HUES6 (cell line): Measurements from ENCODE around the gene DMD.

ENCODE experiments used
- H3K27ac ChIP-seq: 2 replicates; pipeline ENCODE4 v1.7.0; 2013; ENCODE audit warnings: low read depth, mild to moderate bottlenecking, low read length, inconsistent platforms
- H3K27me3 ChIP-seq: 2 replicates; pipeline ENCODE4 v1.6.1; 2013; ENCODE audit warnings: low read length; ENCODE audit not compliant: control insufficient read depth, insufficient read depth
- H3K36me3 ChIP-seq: 2 replicates; pipeline ENCODE4 v1.6.1; 2013; ENCODE audit warnings: low read length; ENCODE audit not compliant: control insufficient read depth, insufficient read depth
- H3K4me1 ChIP-seq: 2 replicates; pipeline ENCODE4 v1.6.1; 2013; ENCODE audit warnings: low read length; ENCODE audit not compliant: control insufficient read depth, insufficient read depth
- H3K4me3 ChIP-seq: 2 replicates; pipeline ENCODE4 v1.5.1; 2013; ENCODE audit warnings: low read depth, low read length
- H3K9ac ChIP-seq: one replicate; pipeline ENCODE4 v1.6.1; 2013; ENCODE audit warnings: mild to moderate bottlenecking, low read length
- H3K9me3 ChIP-seq: 2 replicates; pipeline ENCODE4 v1.6.1; 2013; ENCODE audit warnings: low read depth, low read length; ENCODE audit not compliant: control insufficient read depth, insufficient read depth

DMD gene

DNA sequence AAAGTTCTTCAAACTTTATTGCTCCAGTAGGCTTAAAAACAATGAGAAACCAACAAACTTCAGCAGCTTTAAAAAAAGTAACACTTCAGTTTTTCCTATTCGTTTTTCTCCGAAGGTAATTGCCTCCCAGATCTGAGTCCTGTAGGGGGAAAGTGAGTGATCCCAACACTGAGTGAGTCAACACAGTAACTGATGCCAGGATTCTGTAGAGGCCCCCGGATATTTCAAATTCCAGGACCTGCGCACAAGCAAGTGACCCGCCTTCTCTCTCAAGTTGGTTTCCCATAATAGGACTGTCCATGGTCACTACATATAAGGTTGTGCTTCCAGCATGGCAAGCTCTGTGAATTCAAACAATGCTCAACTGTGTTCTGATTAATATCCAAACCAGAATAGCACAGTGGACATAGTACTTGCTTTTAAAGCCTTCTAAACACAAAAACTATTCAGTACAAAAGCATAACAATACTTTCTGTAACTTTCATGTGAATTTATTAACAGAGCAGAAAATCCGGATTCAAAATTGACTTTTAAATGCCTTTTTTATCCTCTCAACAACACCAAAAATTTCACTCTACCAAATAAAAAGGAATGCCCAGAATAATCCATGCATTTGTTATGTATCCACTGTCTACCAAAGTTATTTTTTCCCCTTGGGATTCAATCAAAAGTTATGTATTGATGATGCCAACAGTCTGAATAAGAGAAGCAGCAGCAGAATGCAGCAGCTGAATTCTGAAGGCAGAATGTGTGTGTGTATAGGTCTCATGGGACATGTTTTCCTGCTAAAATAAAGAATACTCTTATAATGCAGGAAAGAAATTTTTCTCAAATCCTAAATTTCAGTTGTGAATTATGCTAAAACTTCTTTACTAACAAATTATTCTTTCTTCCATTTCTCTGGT lies at the start of gene DMD:
DMD (minus strand) TSS at position 194 of the 905 bp plus-strand sequence. CDS start 237 bp downstream, outside the sequence.
- Histone ChIP-seq H3K4me1 (no peaks in the 10 kb centered on the region), H3K9me3 (no peaks in the 10 kb centered on the region), H3K27ac (no peak within 1 kb of the TSS), H3K27me3 (no peaks in the 10 kb centered on the region), H3K4me3 (peak within 1 kb of the TSS; percentile 24; the same call in 1 of the 2 replicates), H3K9ac (no peak within 1 kb of the TSS), H3K36me3 (no peaks in the 10 kb centered on the region)

DNA sequence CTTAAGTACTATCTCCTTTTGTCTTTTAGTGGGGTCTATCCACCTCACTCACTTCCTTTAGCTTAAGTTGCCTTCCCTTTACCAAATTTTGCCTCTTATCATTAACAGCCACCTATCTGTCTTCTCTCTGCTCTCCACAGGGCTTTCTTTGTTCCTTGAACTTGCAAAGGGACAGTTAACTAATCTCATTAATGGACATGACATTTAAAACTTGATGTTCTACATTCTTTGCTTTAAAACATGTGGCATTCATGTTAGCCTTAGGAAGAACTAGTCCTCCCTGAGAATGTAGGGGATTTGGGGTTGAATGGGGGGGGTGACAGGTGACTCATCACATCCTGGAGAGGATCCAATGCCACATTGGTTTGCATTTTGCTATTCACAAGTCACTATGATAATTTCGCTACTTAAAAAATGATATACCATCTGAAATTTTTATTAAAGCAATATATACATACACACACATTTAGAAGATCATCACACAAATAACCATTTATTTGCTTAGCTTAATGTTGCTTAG lies 41.0 kb upstream of the DMD start:
- H3K4me3 ChIP-seq, result no peak overlapping the region
- H3K27me3 ChIP-seq, result no peaks in the 10 kb centered on the region; the same call in 1 of the 2 replicates
- peaks cover 8% of the 10 kb centered on the region for H3K4me1 ChIP-seq
- no peaks in the 10 kb centered on the region for H3K36me3 ChIP-seq
- no peaks in the 10 kb centered on the region for H3K9me3 ChIP-seq
- no peak overlapping the region for H3K27ac ChIP-seq
- H3K9ac ChIP-seq, result no peak overlapping the region

DNA sequence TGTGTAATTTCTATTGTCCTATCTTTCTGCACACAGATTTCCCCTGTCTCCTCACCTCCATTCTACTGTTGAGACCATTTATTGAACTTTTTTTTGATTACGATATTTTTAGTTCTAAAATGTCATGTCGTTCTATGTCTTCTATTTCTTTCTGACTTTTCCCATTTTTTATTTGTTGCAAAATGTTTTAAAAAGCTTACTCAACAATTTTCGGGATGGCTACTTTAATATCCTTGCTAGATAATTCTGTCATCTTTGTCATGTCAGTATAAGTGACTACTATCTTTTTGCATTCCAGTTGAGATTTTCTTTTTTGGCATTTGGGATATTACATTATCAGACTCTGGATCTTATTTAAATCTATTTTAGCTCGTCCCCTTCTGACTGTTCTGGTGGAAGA lies 7.5 kb upstream of the DMD start:
- no peaks in the 10 kb centered on the region for H3K4me1 ChIP-seq
- no peak overlapping the region for H3K27ac ChIP-seq
- H3K27me3 ChIP-seq, result no peaks in the 10 kb centered on the region; the same call in 1 of the 2 replicates
- H3K9ac ChIP-seq, result no peak overlapping the region
- H3K4me3 ChIP-seq, result no peak overlapping the region
- H3K9me3 ChIP-seq, result peaks cover 3% of the 10 kb centered on the region; the same call in 1 of the 2 replicates
- H3K36me3 ChIP-seq, result no peaks in the 10 kb centered on the region

DNA sequence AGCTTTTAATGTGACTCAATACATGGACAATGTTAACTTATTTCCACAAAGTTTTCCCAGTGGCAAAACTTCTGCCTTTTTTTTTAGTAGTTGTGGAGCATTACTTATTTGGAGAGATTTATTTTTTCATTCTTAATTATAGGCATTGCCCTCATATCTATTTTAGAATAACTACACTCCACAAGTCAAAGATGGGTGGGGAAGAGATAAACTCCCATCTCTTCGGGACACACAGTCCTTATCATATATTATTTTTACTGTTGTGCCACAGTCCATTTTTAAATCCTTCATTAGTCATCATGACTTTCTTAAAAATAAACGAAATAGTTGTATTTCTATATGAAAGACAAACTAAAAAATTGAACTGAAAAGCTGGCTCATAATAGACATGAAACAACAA lies 1.2 kb downstream of the DMD start:
- Histone ChIP-seq H3K27ac (no peak overlapping the region), H3K4me1 (peaks cover 4% of the 10 kb centered on the region; the same call in 1 of the 2 replicates), H3K4me3 (peak overlapping the region; percentile 24; the same call in 1 of the 2 replicates), H3K36me3 (no peaks in the 10 kb centered on the region), H3K27me3 (no peaks in the 10 kb centered on the region), H3K9me3 (no peaks in the 10 kb centered on the region), H3K9ac (no peak overlapping the region)

DNA sequence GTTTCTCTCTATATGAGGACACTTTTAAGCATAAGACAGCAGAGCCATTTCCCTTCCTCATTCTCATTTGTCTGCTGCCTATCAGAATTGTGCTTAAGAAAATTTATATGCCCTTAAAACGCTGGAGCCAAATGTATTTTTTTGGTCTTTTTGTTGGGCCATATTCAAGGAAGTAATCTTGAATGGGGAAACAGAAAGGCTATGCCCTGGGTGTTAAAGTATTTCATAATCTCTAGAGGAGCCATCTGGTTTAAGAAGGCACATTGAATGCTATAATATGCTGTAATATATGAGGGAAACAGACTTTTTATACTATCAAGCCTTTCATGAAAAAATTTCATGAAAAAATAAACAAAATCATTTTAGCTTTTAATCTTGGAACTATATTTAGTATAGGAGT lies 4.3 kb downstream of the DMD start:
- H3K27ac ChIP-seq, result no peak overlapping the region
- H3K4me3 ChIP-seq, result no peak overlapping the region
- no peaks in the 10 kb centered on the region for H3K36me3 ChIP-seq
- no peak overlapping the region for H3K9ac ChIP-seq
- no peaks in the 10 kb centered on the region for H3K9me3 ChIP-seq
- no peaks in the 10 kb centered on the region; the same call in 1 of the 2 replicates for H3K27me3 ChIP-seq
- H3K4me1 ChIP-seq, result peaks cover 10% of the 10 kb centered on the region; the same call in 1 of the 2 replicates

DNA sequence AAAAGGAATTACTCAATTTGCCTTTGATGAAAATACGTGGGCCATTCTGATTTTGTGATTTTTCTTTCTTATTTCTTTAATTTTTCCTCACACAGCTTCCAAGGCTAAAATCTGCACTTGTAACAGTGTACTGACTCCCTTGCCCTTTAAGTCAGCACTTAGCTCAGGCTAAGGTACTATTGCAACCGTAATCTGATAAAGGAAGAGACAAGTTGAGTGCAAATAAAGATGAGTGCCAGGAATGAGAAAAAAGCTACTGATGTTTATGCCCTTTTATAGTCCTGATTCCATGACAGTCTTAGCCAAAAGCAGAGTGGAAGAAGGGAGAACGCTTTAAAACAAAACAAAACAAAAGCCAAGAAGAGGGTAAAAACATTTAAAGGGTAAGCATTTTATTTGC lies 6.0 kb downstream of the DMD start:
- H3K4me1 ChIP-seq, result peaks cover 10% of the 10 kb centered on the region; the same call in 1 of the 2 replicates
- H3K27ac ChIP-seq, result no peak overlapping the region
- H3K27me3 ChIP-seq, result no peaks in the 10 kb centered on the region; the same call in 1 of the 2 replicates
- no peaks in the 10 kb centered on the region for H3K9me3 ChIP-seq
- no peaks in the 10 kb centered on the region for H3K36me3 ChIP-seq
- H3K4me3 ChIP-seq, result no peak overlapping the region
- no peak overlapping the region for H3K9ac ChIP-seq

DNA sequence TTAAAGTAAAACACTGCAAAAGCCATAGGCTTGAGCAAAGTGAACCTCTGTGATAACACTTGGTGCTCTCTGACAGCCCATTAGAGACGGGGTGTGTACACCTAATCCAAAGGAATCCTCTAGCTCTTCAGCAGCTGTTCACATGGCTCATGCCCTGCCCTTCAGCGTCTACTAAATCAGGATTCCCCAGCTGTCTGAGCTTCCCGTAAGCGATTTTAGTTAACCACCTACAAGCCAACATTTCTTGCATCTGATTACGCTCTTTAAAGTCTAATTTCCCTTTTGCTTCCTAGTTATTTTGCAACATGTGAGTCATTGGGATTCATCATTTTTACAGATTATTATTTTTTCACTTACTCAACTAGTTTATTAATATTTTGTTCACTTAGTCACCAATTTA lies 6.5 kb downstream of the DMD start:
- no peak overlapping the region for H3K9ac ChIP-seq
- no peaks in the 10 kb centered on the region for H3K36me3 ChIP-seq
- no peaks in the 10 kb centered on the region for H3K9me3 ChIP-seq
- no peak overlapping the region for H3K4me3 ChIP-seq
- no peak overlapping the region for H3K27ac ChIP-seq
- peaks cover 10% of the 10 kb centered on the region; the same call in 1 of the 2 replicates for H3K4me1 ChIP-seq
- H3K27me3 ChIP-seq, result no peaks in the 10 kb centered on the region; the same call in 1 of the 2 replicates

DNA sequence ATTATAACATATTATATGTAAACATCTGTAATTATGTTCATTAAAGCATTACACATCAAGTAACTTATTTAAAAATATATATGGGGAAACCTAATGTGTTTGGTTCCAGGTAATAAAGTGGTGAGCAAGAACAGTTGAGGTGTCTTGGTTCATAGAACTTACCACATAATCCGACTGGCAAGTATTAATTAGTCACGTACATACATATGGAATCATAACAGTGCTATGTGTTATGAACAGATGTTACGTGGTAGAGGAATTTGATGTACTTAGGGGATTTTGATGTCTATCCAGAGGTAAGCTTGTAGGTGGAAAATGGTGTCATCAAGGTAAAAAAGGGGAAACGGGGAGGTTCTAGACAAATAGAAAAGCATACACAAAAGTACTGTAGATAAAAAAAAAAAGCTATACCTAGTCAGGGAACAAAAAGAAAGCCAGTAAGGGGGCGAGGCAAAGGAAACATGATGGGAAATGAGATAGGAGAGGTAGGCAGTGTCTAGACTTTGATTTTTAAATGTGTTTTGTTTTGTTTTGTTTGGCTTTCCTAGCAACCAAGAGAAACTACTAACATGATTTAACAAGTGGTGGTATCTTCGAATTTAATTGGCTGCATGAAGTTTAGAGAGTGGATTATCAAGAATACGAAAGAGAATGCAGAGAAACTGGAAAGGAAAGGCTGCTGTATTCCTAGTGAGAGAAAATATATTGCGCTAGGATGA lies 12.6 kb downstream of the DMD start:
- Histone ChIP-seq H3K27me3 (no peaks in the 10 kb centered on the region; the same call in 1 of the 2 replicates), H3K9ac (no peak overlapping the region), H3K36me3 (no peaks in the 10 kb centered on the region; the same call in 1 of the 2 replicates), H3K27ac (no peak overlapping the region), H3K9me3 (no peaks in the 10 kb centered on the region; the same call in 1 of the 2 replicates), H3K4me3 (no peak overlapping the region), H3K4me1 (peaks cover 2% of the 10 kb centered on the region; the same call in 1 of the 2 replicates)

DNA sequence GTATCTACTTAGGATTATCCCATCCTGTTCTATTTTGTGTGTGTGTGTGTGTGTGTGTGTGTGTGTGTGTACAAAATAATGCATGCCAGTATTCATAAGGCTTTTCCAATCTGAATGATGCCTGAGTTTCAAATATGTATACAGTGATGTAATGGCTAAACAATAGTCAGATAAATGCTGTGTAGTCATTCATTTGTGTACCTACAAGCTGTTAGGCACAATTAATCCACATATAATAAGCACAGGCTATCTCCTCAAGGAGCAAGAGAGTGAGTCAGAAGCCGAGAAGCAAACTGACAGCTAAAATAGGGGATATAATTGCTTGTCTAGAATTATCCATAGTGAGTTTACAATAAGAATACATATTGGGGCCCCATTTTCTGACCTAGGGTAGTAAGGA lies 15.7 kb downstream of the DMD start:
- no peaks in the 10 kb centered on the region; the same call in 1 of the 2 replicates for H3K27me3 ChIP-seq
- H3K9me3 ChIP-seq, result no peaks in the 10 kb centered on the region; the same call in 1 of the 2 replicates
- H3K4me3 ChIP-seq, result no peak overlapping the region
- no peak overlapping the region for H3K27ac ChIP-seq
- H3K9ac ChIP-seq, result no peak overlapping the region
- no peaks in the 10 kb centered on the region; the same call in 1 of the 2 replicates for H3K36me3 ChIP-seq
- no peaks in the 10 kb centered on the region; the same call in 1 of the 2 replicates for H3K4me1 ChIP-seq

DNA sequence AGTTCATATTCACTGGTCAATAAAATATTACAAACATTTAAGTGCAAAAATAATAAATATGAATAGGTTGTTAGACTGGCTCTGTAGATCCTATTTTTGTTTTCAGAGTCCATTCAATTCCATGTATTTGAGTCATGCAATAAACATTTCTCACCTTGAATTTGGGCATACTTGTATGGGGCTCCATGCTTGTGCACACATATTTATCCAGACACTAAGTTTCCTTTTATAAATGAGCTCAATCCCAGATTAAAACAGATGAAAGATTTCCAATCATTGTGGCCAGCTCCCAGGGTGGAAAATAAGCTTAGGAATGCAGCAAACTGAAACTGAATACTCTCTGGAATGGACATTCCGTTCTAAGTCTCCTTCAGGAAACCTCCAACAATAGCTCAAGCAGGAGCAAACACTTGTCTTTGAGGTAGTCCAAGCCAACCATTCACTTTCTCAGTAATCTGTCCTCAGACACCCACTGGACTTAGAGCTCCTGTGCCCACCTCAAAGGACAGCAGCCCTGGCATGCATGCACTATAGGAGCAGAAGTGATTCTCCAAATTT lies 16.4 kb downstream of the DMD start:
- Histone ChIP-seq H3K27me3 (peaks cover 2% of the 10 kb centered on the region; the same call in 1 of the 2 replicates), H3K9me3 (no peaks in the 10 kb centered on the region; the same call in 1 of the 2 replicates), H3K4me3 (no peak overlapping the region), H3K27ac (no peak overlapping the region), H3K4me1 (no peaks in the 10 kb centered on the region; the same call in 1 of the 2 replicates), H3K36me3 (no peaks in the 10 kb centered on the region; the same call in 1 of the 2 replicates), H3K9ac (no peak overlapping the region)
